Stimulated activated CD4-positive, alpha-beta T cell treated with anti-CD3 and anti-CD28 coated beads, Interleukin-15, amount 100 ng/mL, for 1 hour (primary cell): ENCODE results near the gene SLX4IP.

Experiments
- DNase-seq, 2 donors: peaks; one replicate each; pipeline ENCODE4 v3.0.0-alpha.2; 2020; ENCODE audit warnings: low read depth in 1 of 2, low spot score in 1 of 2

The SLX4IP gene

GRCh38 chr20:10672624-10673127 lies 237.6 kb downstream of the SLX4IP start:
- no peak for DNase-seq

- no peak for DNase-seq
Measured at GRCh38 chr20:10673176-10673841, 238.2 kb downstream of the SLX4IP start.

DNA sequence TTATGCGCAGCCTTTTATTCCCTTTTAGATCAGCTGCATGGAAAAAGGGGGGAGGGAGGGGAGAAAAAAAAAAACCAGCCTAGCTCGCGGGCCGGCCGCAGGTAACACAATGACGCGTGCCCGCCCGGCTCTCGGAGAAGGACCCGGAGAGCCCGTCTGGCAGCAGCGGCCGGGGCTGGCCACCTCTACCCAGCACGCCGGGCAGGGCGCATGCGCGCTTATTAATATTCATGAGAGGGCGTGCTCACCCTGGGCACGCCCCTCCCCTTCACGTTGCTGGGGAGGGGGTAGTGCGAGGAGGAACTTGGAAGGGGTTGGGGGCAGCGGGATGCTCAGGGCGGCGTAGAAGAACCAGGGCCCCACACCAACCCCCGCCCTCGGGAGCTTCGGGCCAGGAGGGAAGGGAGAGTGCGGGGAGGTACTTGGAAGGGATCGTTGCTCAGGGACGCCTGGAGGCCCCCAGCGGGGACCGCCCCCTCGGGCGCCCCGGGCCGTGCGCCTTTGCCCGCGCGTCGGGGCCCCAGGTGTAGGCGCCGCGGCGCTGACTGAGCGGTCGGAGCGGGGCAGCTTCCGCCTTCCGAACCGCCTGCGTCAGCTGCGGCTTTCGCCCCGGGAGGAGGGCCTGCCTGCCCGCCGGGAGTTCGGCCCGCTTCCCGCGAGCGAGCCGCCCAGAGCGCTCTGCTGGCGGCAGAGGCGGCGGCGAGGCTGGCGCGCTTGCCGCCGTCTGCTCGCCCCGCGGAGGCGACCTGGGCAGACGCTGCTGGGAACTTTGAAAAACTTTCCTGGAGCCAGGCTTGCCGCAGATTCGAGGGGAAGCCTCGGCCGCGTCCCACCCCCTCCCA lies 239.0 kb downstream of the SLX4IP start, which contains the start of gene JAG1:
TSS of gene JAG1 (minus strand) at position 158 of the 842 bp plus-strand sequence. CDS start 469 bp downstream, outside the sequence.
- DNase-seq: peak in 1 of 2 donors; percentile 18

DNA sequence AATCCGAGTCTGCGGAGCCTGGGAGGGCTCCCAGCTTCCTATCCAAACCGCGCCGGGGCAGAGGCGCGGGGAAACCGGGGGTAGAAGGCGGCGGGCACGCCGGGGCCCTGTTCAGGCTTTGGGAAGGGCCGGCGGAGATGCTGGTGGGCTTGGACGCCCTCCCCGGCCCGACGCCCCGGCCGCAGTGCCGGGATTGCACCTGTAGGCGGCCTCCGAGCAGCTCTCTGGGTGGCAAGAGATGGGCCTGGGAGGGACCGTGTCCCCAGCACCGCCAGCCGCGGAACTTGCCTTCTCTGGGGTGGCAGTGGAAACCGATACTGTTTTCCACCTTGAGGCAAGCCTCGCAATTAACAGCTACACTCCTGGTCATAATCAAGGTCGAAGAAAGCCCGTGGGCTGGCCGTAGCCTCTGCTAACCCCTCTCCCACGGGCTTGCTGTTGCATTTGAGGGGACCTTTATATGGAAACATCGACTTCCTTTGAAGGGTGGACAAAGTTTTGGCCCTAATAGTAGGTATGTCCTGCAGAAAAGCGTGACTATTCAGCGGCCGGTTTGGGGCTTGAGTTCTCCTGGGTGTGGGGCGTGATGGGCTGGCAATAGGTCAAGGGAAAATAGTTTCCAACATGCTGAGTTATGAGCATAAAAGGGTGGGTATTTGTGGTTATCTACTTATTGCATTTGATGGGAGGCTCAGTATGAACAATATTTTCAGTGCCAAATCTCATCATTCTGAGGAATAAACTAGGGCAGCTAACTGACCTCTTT lies 239.8 kb downstream of the SLX4IP start:
- DNase-seq: no peak

- DNase-seq: no peak
Measured at GRCh38 chr20:10675450-10675848, 240.3 kb downstream of the SLX4IP start.

DNA sequence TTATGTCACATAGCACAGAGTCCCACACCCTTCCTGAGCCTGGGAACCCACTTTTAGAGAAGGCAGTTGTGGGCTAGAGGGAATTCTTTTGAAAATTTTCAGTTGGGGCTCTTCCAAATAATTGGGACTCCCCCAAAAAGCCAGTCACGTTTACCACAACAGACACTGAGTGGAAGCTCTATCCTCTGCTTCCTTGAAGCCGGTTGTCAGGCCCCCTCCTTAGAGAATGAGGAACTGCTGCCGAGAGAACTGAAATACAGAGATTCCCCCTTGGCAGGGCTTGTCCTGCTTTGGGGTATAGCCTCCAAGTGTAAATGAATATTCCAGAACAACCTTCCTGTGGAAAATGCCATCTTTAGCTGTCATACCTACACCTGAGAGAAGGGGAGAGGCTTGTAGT lies 241.4 kb downstream of the SLX4IP start:
- no peak for DNase-seq
